NT2/D1 (cell line): ENCODE measurements around the gene ADCY7.

ENCODE experiments used
- SUZ12 ChIP-seq: IDR thresholded peaks from 2 replicates; pipeline ENCODE4 v1.6.1; 2011; ENCODE audit not compliant: insufficient read length, insufficient read depth; ENCODE audit errors: extremely low read depth
- YY1 ChIP-seq: IDR thresholded peaks from 2 replicates; pipeline ENCODE4 v1.6.1; 2011; ENCODE audit not compliant: insufficient read length, insufficient read depth
- ZNF274 ChIP-seq: IDR thresholded peaks from 2 replicates; pipeline ENCODE4 v1.6.1; 2011; ENCODE audit warnings: mild to moderate bottlenecking, low read depth, low read length

DNA sequence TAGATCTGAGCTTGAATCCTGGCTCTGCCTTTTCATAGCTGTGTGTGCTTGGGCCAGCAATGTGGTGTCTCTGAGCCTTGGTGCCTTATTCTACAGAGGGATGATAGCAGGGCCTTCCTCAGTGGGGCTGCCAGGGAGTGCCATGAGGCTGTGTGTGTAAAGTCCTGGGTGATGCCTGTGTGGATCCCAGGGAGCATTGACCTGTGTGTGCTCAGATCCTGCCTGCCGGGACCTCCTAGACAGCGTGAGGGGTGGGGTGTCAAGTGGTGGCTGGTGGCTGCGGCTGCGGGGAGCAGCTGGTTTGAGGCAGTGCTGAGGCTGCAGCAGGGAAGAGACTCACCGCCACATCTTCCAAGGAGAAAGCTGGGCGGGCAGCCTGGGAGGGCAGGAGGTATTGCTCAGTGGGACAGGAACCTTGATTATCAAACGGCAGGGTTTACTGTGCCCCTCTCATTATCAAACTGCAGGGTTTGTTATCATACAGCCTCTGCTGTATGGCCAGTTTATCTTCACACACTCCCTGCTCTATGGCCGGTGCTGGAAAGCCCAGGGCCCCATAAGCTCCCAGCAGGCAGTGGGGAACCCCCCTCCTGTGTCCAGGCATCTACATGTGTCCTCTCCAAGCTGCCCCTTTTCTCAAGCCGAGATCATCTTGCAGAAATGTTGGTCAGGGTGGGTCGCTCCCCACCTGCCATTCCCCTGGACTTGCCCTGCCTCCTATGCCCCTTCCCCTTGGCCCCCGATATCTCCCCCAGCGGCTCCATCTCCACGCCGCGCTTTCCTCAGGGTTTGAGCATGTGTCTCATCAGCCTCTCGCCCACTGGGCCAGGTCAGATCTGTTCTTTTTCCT is 3.1 kb upstream of the ADCY7 start:
- TF ChIP-seq SUZ12 = no peak
- no peak for TF ChIP-seq YY1
- TF ChIP-seq ZNF274 = no peak
